HFF-Myc (cell line): ENCODE measurements around the gene KCNQ1.

Experiments
- DNase-seq: peaks from one replicate; pipeline ENCODE4 v3.0.0-alpha.2; 2011; ENCODE audit warnings: low read depth; ENCODE audit errors: extremely low read depth
- H3K4me3 ChIP-seq: replicated peaks from 2 replicates; pipeline ENCODE4 v1.5.1; 2011; ENCODE audit warnings: low read depth, mild to moderate bottlenecking, control low read depth, low read length
- CTCF ChIP-seq: IDR thresholded peaks from 2 replicates; pipeline ENCODE4 v1.5.1; 2012; ENCODE audit warnings: mild to moderate bottlenecking, low read depth, low read length, control low read depth; ENCODE audit errors: missing control alignments

KCNQ1 gene

GRCh38 chr11:2425506-2425905 is 19.3 kb upstream of the KCNQ1 start:
- H3K4me3 ChIP-seq: no peak overlapping the region
- DNase-seq: no peak
- TF ChIP-seq CTCF: no peak

GRCh38 chr11:2426221-2426620 is 18.6 kb upstream of the KCNQ1 start:
- TF ChIP-seq CTCF: no peak

GRCh38 chr11:2426826-2427521 is 17.8 kb upstream of the KCNQ1 start:
- no peak for TF ChIP-seq CTCF
- no peak overlapping the region for H3K4me3 ChIP-seq
- DNase-seq: no peak

More at GRCh38 chr11:2426221-2426620, 18.6 kb upstream of the KCNQ1 start:
- DNase-seq: no peak
- H3K4me3 ChIP-seq: no peak overlapping the region

- H3K4me3 ChIP-seq: no peak overlapping the region
- no peak for DNase-seq
- no peak for TF ChIP-seq CTCF
Measured at GRCh38 chr11:2427721-2428321, 17.0 kb upstream of the KCNQ1 start.

GRCh38 chr11:2428322-2428795 is 16.4 kb upstream of the KCNQ1 start:
- TF ChIP-seq CTCF: peak; percentile 93
- H3K4me3 ChIP-seq: no peak overlapping the region
- DNase-seq: no peak

GRCh38 chr11:2431395-2431794 is 13.4 kb upstream of the KCNQ1 start:
- no peak for DNase-seq
- H3K4me3 ChIP-seq: no peak overlapping the region
- TF ChIP-seq CTCF: no peak
